HEK293 (cell line): ENCODE results near the gene DLG2.

Source experiments
- CTCF ChIA-PET: fragments of 350-600 bp; formaldehyde crosslinking; extraction: SDS; loops from one replicate; lab custom pipeline; 2021; ENCODE audit warnings: antibody characterized with exemption; lab: Yijun Ruan, JAX
- POLR2A ChIA-PET: fragments of 300-600 bp; formaldehyde crosslinking; extraction: SDS; loops from one replicate; lab custom pipeline; 2020; ENCODE audit warnings: antibody characterized with exemption, inconsistent platforms; lab: Yijun Ruan, JAX
- H3K27ac ChIP-seq: fragments of 200-500 bp; sonication (Bioruptor generic); 2 replicates; pipeline ENCODE4 v1.5.1; 2014; ENCODE audit warnings: low read depth, low read length, control low read depth, inconsistent platforms; ENCODE audit errors: extremely low read depth
- H3K36me3 ChIP-seq, 2 experiments: fragments of 200-500 bp in 1 of 2; sonication (Bioruptor generic) in 1 of 2; 1 replicate in 1 of 2; 2 replicates in 1 of 2; pipeline ENCODE4 v1.5.1; 2014 to 2017; ENCODE audit warnings: inconsistent platforms in 2 of 2, low read length in 2 of 2; ENCODE audit not compliant: control insufficient read depth in 2 of 2, insufficient read depth in 1 of 2
- H3K4me1 ChIP-seq: fragments of 200-500 bp; sonication (Bioruptor generic); 2 replicates; pipeline ENCODE4 v1.5.1; 2014; ENCODE audit warnings: mild to moderate bottlenecking, low read length, inconsistent platforms; ENCODE audit not compliant: control insufficient read depth, insufficient read depth
- H3K4me3 ChIP-seq: 2 replicates; pipeline ENCODE4 v1.5.1; 2011; ENCODE audit warnings: low read depth, mild to moderate bottlenecking, control low read depth, low read length, moderate library complexity
- H3K9me3 ChIP-seq: fragments of 200-500 bp; sonication (Bioruptor generic); 2 replicates; pipeline ENCODE4 v1.5.1; 2014; ENCODE audit warnings: low read depth, low read length, inconsistent platforms; ENCODE audit not compliant: control insufficient read depth, insufficient read depth
- ATF2 ChIP-seq: fragments of 450-650 bp; formaldehyde crosslinking; IDR thresholded peaks from 2 replicates; pipeline ENCODE4 v1.5.1; 2016; ENCODE audit warnings: missing biosample characterization, missing genetic modification characterization, low read depth
- SCRT2 ChIP-seq: fragments of 450-650 bp; formaldehyde crosslinking; IDR thresholded peaks from 2 replicates; pipeline ENCODE4 v1.5.1; 2016; ENCODE audit warnings: missing biosample characterization, missing genetic modification characterization
- TCF7L2 ChIP-seq: IDR thresholded peaks from 2 replicates; pipeline ENCODE4 v1.6.1; 2011; ENCODE audit warnings: low read depth, mild to moderate bottlenecking, inconsistent platforms, low read length, moderate library complexity, borderline replicate concordance
- ZBTB21 ChIP-seq: fragments of 450-650 bp; formaldehyde crosslinking; IDR thresholded peaks from 2 replicates; pipeline ENCODE4 v1.5.1; 2017; ENCODE audit warnings: missing biosample characterization, missing genetic modification characterization
- ZBTB26 ChIP-seq: fragments of 450-650 bp; formaldehyde crosslinking; optimal IDR thresholded peaks from 2 replicates; pipeline ENCODE3; 2016; ENCODE audit warnings: missing biosample characterization, mild to moderate bottlenecking, missing genetic modification characterization
- ZNF138 ChIP-seq: fragments of 450-650 bp; formaldehyde crosslinking; IDR thresholded peaks from 2 replicates; pipeline ENCODE4 v1.5.1; 2016; ENCODE audit warnings: missing biosample characterization, missing genetic modification characterization, borderline replicate concordance
- ZNF146 ChIP-seq: fragments of 450-650 bp; formaldehyde crosslinking; IDR thresholded peaks from 2 replicates; pipeline ENCODE4 v1.5.1; 2016; ENCODE audit warnings: missing biosample characterization, missing genetic modification characterization
- ZNF202 ChIP-seq: fragments of 450-650 bp; formaldehyde crosslinking; IDR thresholded peaks from 2 replicates; pipeline ENCODE4 v1.5.1; 2016; ENCODE audit warnings: missing biosample characterization, missing genetic modification characterization, borderline replicate concordance
- ZNF23 ChIP-seq: fragments of 450-650 bp; formaldehyde crosslinking; IDR thresholded peaks from 2 replicates; pipeline ENCODE4 v1.5.1; 2016; ENCODE audit warnings: missing biosample characterization, missing genetic modification characterization, borderline replicate concordance
- ZNF280D ChIP-seq: fragments of 450-650 bp; formaldehyde crosslinking; IDR thresholded peaks from 2 replicates; pipeline ENCODE4 v1.5.1; 2016; ENCODE audit warnings: missing biosample characterization, missing genetic modification characterization
- ZNF292 ChIP-seq: fragments of 450-650 bp; formaldehyde crosslinking; IDR thresholded peaks from 2 replicates; pipeline ENCODE4 v1.5.1; 2016; ENCODE audit warnings: low read depth, missing biosample characterization, missing genetic modification characterization, borderline replicate concordance
- ZNF391 ChIP-seq: fragments of 450-650 bp; formaldehyde crosslinking; IDR thresholded peaks from 2 replicates; pipeline ENCODE4 v1.5.1; 2016; ENCODE audit warnings: low read depth, missing biosample characterization, missing genetic modification characterization, borderline replicate concordance
- ZNF433 ChIP-seq: fragments of 450-650 bp; formaldehyde crosslinking; IDR thresholded peaks from 2 replicates; pipeline ENCODE4 v1.5.1; 2016; ENCODE audit warnings: missing biosample characterization, missing genetic modification characterization, low read depth
- ZNF600 ChIP-seq: fragments of 450-650 bp; formaldehyde crosslinking; IDR thresholded peaks from 2 replicates; pipeline ENCODE4 v1.5.1; 2016; ENCODE audit warnings: missing biosample characterization, missing genetic modification characterization
- ZNF610 ChIP-seq: fragments of 450-650 bp; formaldehyde crosslinking; IDR thresholded peaks from 2 replicates; pipeline ENCODE4 v1.5.1; 2016; ENCODE audit warnings: missing biosample characterization, missing genetic modification characterization, borderline replicate concordance
- ZNF76 ChIP-seq: fragments of 450-650 bp; formaldehyde crosslinking; IDR thresholded peaks from 2 replicates; pipeline ENCODE4; 2016; ENCODE audit warnings: low read depth, missing biosample characterization, missing genetic modification characterization, borderline replicate concordance
- ZNF792 ChIP-seq: fragments of 450-650 bp; formaldehyde crosslinking; IDR thresholded peaks from 2 replicates; pipeline ENCODE4 v1.5.1; 2016; ENCODE audit warnings: missing biosample characterization, missing genetic modification characterization
- TF ChIP-seq, protein P1 (sequence below): fragments of 450-650 bp; formaldehyde crosslinking; IDR thresholded peaks from 2 replicates; pipeline ENCODE4 v1.5.1; 2016; ENCODE audit warnings: missing biosample characterization, missing genetic modification characterization

DLG2 gene

GRCh38 chr11:84532364-84532763, 1094.8 kb downstream of the DLG2 start (continued):
- TF ChIP-seq ATF2 (tag by site-specific recombination): no peak
- no peak for TF ChIP-seq ZNF202 (tag by site-specific recombination)
- no peak for TF ChIP-seq ZNF792 (tag by site-specific recombination)
- TF ChIP-seq ZNF146 (tag by site-specific recombination): no peak
- no peak for TF ChIP-seq TCF7L2
- TF ChIP-seq SCRT2: no peak
- no peak for TF ChIP-seq ZBTB21 (tag by site-specific recombination)
- no peak for TF ChIP-seq ZNF292
- no peak for TF ChIP-seq ZNF600 (tag by site-specific recombination)

GRCh38 chr11:84526250-84526649, 1100.9 kb downstream of the DLG2 start:
- POLR2A ChIA-PET: no interaction called here
- Histone ChIP-seq H3K36me3 (no peaks in the 10 kb centered on the region), H3K4me1 (no peaks in the 10 kb centered on the region), H3K4me3 (no peak overlapping the region), H3K9me3 (no peaks in the 10 kb centered on the region), H3K27ac (no peak overlapping the region)
- CTCF ChIA-PET: interaction anchor here (0.6 kb wide), 1 partner anchor 88 kb away, joined by 3 read pairs; no protein-coding TSS in a partner anchor
- no peak for TF ChIP-seq ZNF433 (tag by site-specific recombination)
- no peak for TF ChIP-seq ZNF23 (tag by site-specific recombination)
- no peak for TF ChIP-seq ZNF280D
- no peak for TF ChIP-seq ZNF76 (tag by site-specific recombination)
- no peak for TF ChIP-seq SCRT2
- TF ChIP-seq, protein P1, sequence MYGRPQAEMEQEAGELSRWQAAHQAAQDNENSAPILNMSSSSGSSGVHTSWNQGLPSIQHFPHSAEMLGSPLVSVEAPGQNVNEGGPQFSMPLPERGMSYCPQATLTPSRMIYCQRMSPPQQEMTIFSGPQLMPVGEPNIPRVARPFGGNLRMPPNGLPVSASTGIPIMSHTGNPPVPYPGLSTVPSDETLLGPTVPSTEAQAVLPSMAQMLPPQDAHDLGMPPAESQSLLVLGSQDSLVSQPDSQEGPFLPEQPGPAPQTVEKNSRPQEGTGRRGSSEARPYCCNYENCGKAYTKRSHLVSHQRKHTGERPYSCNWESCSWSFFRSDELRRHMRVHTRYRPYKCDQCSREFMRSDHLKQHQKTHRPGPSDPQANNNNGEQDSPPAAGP (tag by site-specific recombination): no peak
- no peak for TF ChIP-seq ZNF391 (tag by site-specific recombination)
- TF ChIP-seq ZNF138: no peak
- TF ChIP-seq ZNF610: no peak
- TF ChIP-seq ZBTB26: no peak
